Stimulated activated CD8-positive, alpha-beta memory T cell treated with anti-CD3 and anti-CD28 coated beads, Interleukin-12 subunit alpha, Interleukin-12 subunit beta, amount 100 ng/mL, for 4 hours (primary cell): ENCODE data around the gene PTGDS.

Experiments
- DNase-seq: peaks from one replicate; pipeline ENCODE4 v3.0.0-alpha.2; 2020; ENCODE audit warnings: low read depth

PTGDS gene

GRCh38 chr9:136977223-136977622, at the start of gene PTGDS:
Gene PTGDS (plus strand): TSS chr9:136977504. CDS start chr9:136977579, 75 bp downstream.
- DNase-seq: no peak

GRCh38 chr9:136928591-136928990, 48.7 kb upstream of the PTGDS start:
- no peak for DNase-seq

- DNase-seq: no peak
Measured at GRCh38 chr9:136930014-136930413, 47.3 kb upstream of the PTGDS start.

GRCh38 chr9:136931611-136932130, 45.6 kb upstream of the PTGDS start:
- DNase-seq: no peak

GRCh38 chr9:136934277-136934676, 43.0 kb upstream of the PTGDS start:
- no peak for DNase-seq

GRCh38 chr9:136935651-136936050, 41.7 kb upstream of the PTGDS start:
- no peak for DNase-seq

- no peak for DNase-seq
Measured at GRCh38 chr9:136936645-136937170, 40.6 kb upstream of the PTGDS start.

GRCh38 chr9:136937186-136938001, 39.9 kb upstream of the PTGDS start:
- no peak for DNase-seq

GRCh38 chr9:136939431-136939995, 37.8 kb upstream of the PTGDS start:
- DNase-seq: no peak

GRCh38 chr9:136939996-136940525, 37.2 kb upstream of the PTGDS start:
- DNase-seq: no peak

- no peak for DNase-seq
Measured at GRCh38 chr9:136940526-136941230, 36.6 kb upstream of the PTGDS start.

- no peak for DNase-seq
Measured at GRCh38 chr9:136941231-136942111, 35.8 kb upstream of the PTGDS start.

- DNase-seq: no peak
Measured at GRCh38 chr9:136942112-136942880, 35.0 kb upstream of the PTGDS start.

GRCh38 chr9:136942881-136943230, 34.4 kb upstream of the PTGDS start:
- DNase-seq: no peak

- DNase-seq: no peak
Measured at GRCh38 chr9:136943291-136944211, 33.8 kb upstream of the PTGDS start.

- DNase-seq: no peak
Measured at GRCh38 chr9:136944212-136944518, 33.1 kb upstream of the PTGDS start.

- peak; percentile 94 for DNase-seq
Measured at GRCh38 chr9:136944519-136945332, 32.6 kb upstream of the PTGDS start, which contains the start of the genes C8G and FBXW5. Gene C8G (plus strand): TSS chr9:136945243. CDS start chr9:136945321, 78 bp downstream. Gene FBXW5 (minus strand): TSS chr9:136944738. CDS start chr9:136944083, 655 bp downstream.
